HFFc6 (cell line): ENCODE results near the gene UBE4B. TPM values are rescaled to one million over a fixed set of nuclear protein-coding genes. Genes with fewer than 3 reads are reported as not detected.
A peak's percentile ranks its signal among the peaks of the same experiment; 100 is the strongest.

Experiments
- DNase-seq: peaks from one replicate; pipeline ENCODE4 v3.0.0-alpha.2; 2018
- H3K27ac Mint-ChIP-seq: 2 replicates; pipeline ENCODE4 v1.8.0; 2020; ENCODE audit warnings: mild to moderate bottlenecking, mixed read lengths
- H3K27me3 Mint-ChIP-seq: 2 replicates; pipeline ENCODE4 v1.8.0; 2021; ENCODE audit warnings: mild to moderate bottlenecking, moderate library complexity, mixed read lengths; ENCODE audit not compliant: insufficient read depth
- H3K36me3 Mint-ChIP-seq: 2 replicates; pipeline ENCODE4 v1.8.0; 2021; ENCODE audit warnings: low read depth, mixed read lengths
- H3K4me1 Mint-ChIP-seq: 2 replicates; pipeline ENCODE4 v1.8.0; 2020; ENCODE audit warnings: low read depth, mixed read lengths
- H3K4me3 Mint-ChIP-seq: 2 replicates; pipeline ENCODE4 v1.8.0; 2020; ENCODE audit warnings: mild to moderate bottlenecking, moderate library complexity, mixed read lengths
- H3K9me3 Mint-ChIP-seq: 2 replicates; pipeline ENCODE4 v1.8.0; 2020; ENCODE audit warnings: mild to moderate bottlenecking, mixed read lengths
- CTCF ChIP-seq: fragments of 200-600 bp; sonication (generic); IDR thresholded peaks from 2 replicates; pipeline ENCODE4 v1.5.0; 2021; ENCODE audit warnings: antibody characterized with exemption, mild to moderate bottlenecking
- total RNA-seq, 6 experiments: library from RNA; stranded (reverse); fragmentation: NEBNext Ultra II Directional; extraction: Animal tissue kit (Norgen Biotek cat#: 25700); gene quantifications; 2 replicates in 1 of 6; 3 replicates in 5 of 6; pipeline ENCODE4 v1.2.3, GENCODE V29; 2021

UBE4B gene
- total RNA-seq, 6 experiments from 2014 or later: 46.2 to 66.0 (median 58.6) TPM

GRCh38 chr1:10108948-10109708, 76.4 kb downstream of the UBE4B start:
- Mint-ChIP-seq H3K27me3 (peaks cover 2% of the 10 kb centered on the region; the same call in 1 of the 2 replicates), H3K4me1 (peaks cover 30% of the 10 kb centered on the region), H3K4me3 (0 out of 2 replicates have a peak overlapping the region, but pooled peaks have one; percentile 74), H3K9me3 (no peaks in the 10 kb centered on the region), H3K27ac (peak overlapping the region; percentile 82), H3K36me3 (peaks cover 61% of the 10 kb centered on the region)
- no peak for DNase-seq
- TF ChIP-seq CTCF: no peak

DNA sequence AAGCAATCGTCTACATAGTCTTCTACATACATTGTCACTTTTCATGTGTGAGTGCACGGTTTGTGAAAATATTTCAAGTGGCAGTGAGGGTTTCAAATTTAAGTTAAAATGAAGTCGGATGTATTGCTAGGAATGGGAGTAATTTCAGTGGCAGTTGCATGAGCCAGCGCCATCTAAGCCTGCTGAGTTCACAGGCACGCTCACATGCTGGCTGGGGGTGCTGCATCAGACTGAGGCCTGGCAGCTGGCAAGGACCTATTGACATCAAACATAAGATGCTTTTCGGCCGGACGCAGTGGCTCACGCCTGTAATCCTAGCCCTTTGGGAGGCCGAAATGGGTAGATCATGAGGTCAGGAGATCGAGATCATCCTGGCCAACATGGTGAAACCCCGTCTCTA, 80.7 kb downstream of the UBE4B start:
- Mint-ChIP-seq H3K27me3 (no peaks in the 10 kb centered on the region), H3K4me3 (no peak overlapping the region), H3K4me1 (peaks cover 22% of the 10 kb centered on the region), H3K27ac (no peak overlapping the region), H3K36me3 (peaks cover 48% of the 10 kb centered on the region), H3K9me3 (no peaks in the 10 kb centered on the region)
- no peak for TF ChIP-seq CTCF
- no peak for DNase-seq

- Mint-ChIP-seq H3K4me3 (no peak overlapping the region), H3K36me3 (peaks cover 51% of the 10 kb centered on the region), H3K27me3 (no peaks in the 10 kb centered on the region), H3K4me1 (peaks cover 12% of the 10 kb centered on the region), H3K27ac (no peak overlapping the region), H3K9me3 (no peaks in the 10 kb centered on the region)
- DNase-seq: no peak
- no peak for TF ChIP-seq CTCF
Observed at GRCh38 chr1:10114746-10115145, 82.0 kb downstream of the UBE4B start.

DNA sequence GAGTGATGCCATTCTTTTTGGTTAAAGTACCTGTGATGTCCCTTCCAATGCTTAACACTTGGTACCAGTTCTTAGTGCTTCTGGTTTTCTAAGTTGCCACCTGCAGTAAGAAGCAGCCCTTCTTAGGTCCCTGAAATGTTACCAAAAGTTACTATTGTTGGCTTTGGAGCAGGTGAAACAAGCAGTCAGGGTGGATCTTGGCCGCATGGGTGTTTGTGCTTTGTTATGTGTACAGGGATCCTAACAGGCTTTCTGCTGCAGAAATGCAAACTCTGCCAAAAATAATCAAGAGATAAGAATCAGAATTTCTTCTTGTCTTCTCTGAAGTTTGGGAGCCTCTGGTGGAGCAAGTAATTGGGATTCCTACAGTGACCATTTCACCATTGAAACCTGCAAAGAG, 84.4 kb downstream of the UBE4B start:
- Mint-ChIP-seq H3K27me3 (peaks cover 1% of the 10 kb centered on the region; the same call in 1 of the 2 replicates), H3K4me1 (peaks cover 17% of the 10 kb centered on the region), H3K36me3 (peaks cover 43% of the 10 kb centered on the region), H3K4me3 (no peak overlapping the region), H3K27ac (no peak overlapping the region), H3K9me3 (no peaks in the 10 kb centered on the region)
- TF ChIP-seq CTCF: no peak
- DNase-seq: no peak

GRCh38 chr1:10117865-10118264, 85.1 kb downstream of the UBE4B start:
- Mint-ChIP-seq H3K9me3 (no peaks in the 10 kb centered on the region), H3K27me3 (peaks cover 1% of the 10 kb centered on the region; the same call in 1 of the 2 replicates), H3K27ac (no peak overlapping the region), H3K4me1 (peaks cover 24% of the 10 kb centered on the region), H3K36me3 (peaks cover 38% of the 10 kb centered on the region), H3K4me3 (no peak overlapping the region)
- DNase-seq: no peak
- TF ChIP-seq CTCF: no peak
